Natural killer cell treated with Interleukin-12 subunit alpha and Interleukin-12 subunit beta and Interleukin-15 and Interleukin-18, amount 100 ng/mL, for 72 hours (primary cell): ENCODE measurements around the gene NEIL1. TPM values are rescaled to one million over a fixed set of nuclear protein-coding genes. Genes with fewer than 3 reads are reported as not detected.
A peak's percentile ranks its signal among the peaks of the same experiment; 100 is the strongest.
"Not testable (repeated sequence)": the region's sequence is repeated elsewhere in the genome, so short reads cannot be mapped to it uniquely, and the experiment has no call there.

Experiments used
- ATAC-seq, 2 donors: fragments of 150-1000 bp; cut with Tn5 transposase in 1 of 2; sonication (Bioruptor Pico), chemical (Tn5 transposase) in 1 of 2; 2 replicates each; pipeline ENCODE4 v1.10.0; 2021
- DNase-seq: peaks from one replicate; pipeline ENCODE4 v3.0.0; 2022; ENCODE audit warnings: low spot score
- H3K27ac Mint-ChIP-seq, 2 donors: 1 replicate in 1 of 2; 2 replicates in 1 of 2; pipeline ENCODE4 v1.8.0; 2022; ENCODE audit warnings: mixed read lengths in 2 of 2, mild to moderate bottlenecking in 1 of 2, moderate library complexity in 1 of 2
- H3K27me3 Mint-ChIP-seq, 2 donors: 1 replicate in 1 of 2; 2 replicates in 1 of 2; pipeline ENCODE4 v1.8.0; 2022; ENCODE audit warnings: mixed read lengths in 2 of 2
- H3K36me3 Mint-ChIP-seq: one replicate; pipeline ENCODE4 v1.8.0; 2022; ENCODE audit warnings: mixed read lengths
- H3K4me1 Mint-ChIP-seq, 2 donors: 1 replicate in 1 of 2; 2 replicates in 1 of 2; pipeline ENCODE4 v1.8.0; 2022; ENCODE audit warnings: low read depth in 2 of 2, mixed read lengths in 2 of 2, mild to moderate bottlenecking in 1 of 2
- H3K4me3 Mint-ChIP-seq: one replicate; pipeline ENCODE4 v1.8.0; 2022; ENCODE audit warnings: mixed read lengths
- H3K9me3 Mint-ChIP-seq: 2 replicates; pipeline ENCODE4 v1.8.0; 2022; ENCODE audit warnings: mixed read lengths
- total RNA-seq, 2 donors: library from RNA; stranded (reverse); gene quantifications; one replicate each; pipeline ENCODE4 v1.2.3, GENCODE V29; 2022

Gene NEIL1
- total RNA-seq, 2 donors from 2014 or later, result 12.4 to 22.3 TPM

- not testable (repeated sequence) for H3K27ac Mint-ChIP-seq, H3K27me3 Mint-ChIP-seq, DNase-seq, H3K36me3 Mint-ChIP-seq, H3K9me3 Mint-ChIP-seq, H3K4me3 Mint-ChIP-seq, ATAC-seq, H3K4me1 Mint-ChIP-seq
These were observed 27.5 kb upstream of the NEIL1 start for GRCh38 chr15:75319231-75319897.

GRCh38 chr15:75321711-75322110, 25.1 kb upstream of the NEIL1 start:
- ATAC-seq (no peak), DNase-seq (no peak)
- no peaks in the 10 kb centered on the region for H3K36me3 Mint-ChIP-seq
- no peaks in the 10 kb centered on the region for H3K4me1 Mint-ChIP-seq
- no peaks in the 10 kb centered on the region for H3K9me3 Mint-ChIP-seq
- H3K27ac Mint-ChIP-seq, result no peak overlapping the region
- no peak overlapping the region for H3K4me3 Mint-ChIP-seq
- H3K27me3 Mint-ChIP-seq, result peaks cover 0 to 6% of the 10 kb centered on the region in 2 donors

GRCh38 chr15:75325922-75326321, 20.9 kb upstream of the NEIL1 start:
- Mint-ChIP-seq H3K4me1 (no peaks in the 10 kb centered on the region), H3K4me3 (no peak overlapping the region), H3K9me3 (no peaks in the 10 kb centered on the region), H3K27me3 (peaks cover 0 to 6% of the 10 kb centered on the region in 2 donors), H3K27ac (no peak overlapping the region), H3K36me3 (no peaks in the 10 kb centered on the region)
- ATAC-seq (no peak), DNase-seq (no peak)

GRCh38 chr15:75327005-75327404, 19.8 kb upstream of the NEIL1 start:
- Mint-ChIP-seq H3K4me3 (no peak overlapping the region), H3K36me3 (no peaks in the 10 kb centered on the region), H3K27me3 (peaks cover 0 to 5% of the 10 kb centered on the region in 2 donors), H3K9me3 (no peaks in the 10 kb centered on the region), H3K27ac (no peak overlapping the region), H3K4me1 (peaks cover 2 to 3% of the 10 kb centered on the region in 2 donors)
- no peak for ATAC-seq
- DNase-seq, result no peak

GRCh38 chr15:75327491-75327890, 19.3 kb upstream of the NEIL1 start:
- no peak overlapping the region for H3K27ac Mint-ChIP-seq
- DNase-seq, result no peak
- no peak overlapping the region for H3K4me3 Mint-ChIP-seq
- H3K27me3 Mint-ChIP-seq, result peaks cover 0 to 5% of the 10 kb centered on the region in 2 donors
- H3K4me1 Mint-ChIP-seq, result peaks cover 3 to 5% of the 10 kb centered on the region in 2 donors
- no peaks in the 10 kb centered on the region for H3K9me3 Mint-ChIP-seq
- no peak for ATAC-seq
- H3K36me3 Mint-ChIP-seq, result no peaks in the 10 kb centered on the region

GRCh38 chr15:75328493-75329314, 18.1 kb upstream of the NEIL1 start:
- Mint-ChIP-seq H3K27me3 (peaks cover 0 to 2% of the 10 kb centered on the region in 2 donors), H3K27ac (no peak overlapping the region), H3K4me1 (peaks cover 3 to 5% of the 10 kb centered on the region in 2 donors)

GRCh38 chr15:75329571-75329970, 17.3 kb upstream of the NEIL1 start:
- ATAC-seq, result no peak
- Mint-ChIP-seq H3K27ac (no peak overlapping the region), H3K4me3 (no peak overlapping the region), H3K4me1 (peaks cover 3 to 6% of the 10 kb centered on the region in 2 donors), H3K36me3 (no peaks in the 10 kb centered on the region), H3K9me3 (no peaks in the 10 kb centered on the region), H3K27me3 (peaks cover 0 to 2% of the 10 kb centered on the region in 2 donors)
- no peak for DNase-seq

More at GRCh38 chr15:75328493-75329314, 18.1 kb upstream of the NEIL1 start:
- DNase-seq (no peak), ATAC-seq (no peak)
- no peaks in the 10 kb centered on the region for H3K36me3 Mint-ChIP-seq
- H3K9me3 Mint-ChIP-seq, result no peaks in the 10 kb centered on the region
- H3K4me3 Mint-ChIP-seq, result no peak overlapping the region

GRCh38 chr15:75332093-75332492, 14.7 kb upstream of the NEIL1 start:
- not testable (repeated sequence) for ATAC-seq, H3K36me3 Mint-ChIP-seq, H3K9me3 Mint-ChIP-seq, H3K27me3 Mint-ChIP-seq, DNase-seq, H3K4me3 Mint-ChIP-seq
- peaks cover 22 to 28% of the 10 kb centered on the region in 2 donors for H3K4me1 Mint-ChIP-seq
- H3K27ac Mint-ChIP-seq, result peak overlapping the region in 1 of 2 donors; percentile 19

GRCh38 chr15:75333654-75334419, 13.0 kb upstream of the NEIL1 start:
- not testable (repeated sequence) for H3K9me3 Mint-ChIP-seq, H3K36me3 Mint-ChIP-seq, H3K27ac Mint-ChIP-seq, DNase-seq, H3K27me3 Mint-ChIP-seq
- Mint-ChIP-seq H3K4me1 (peaks cover 22 to 28% of the 10 kb centered on the region in 2 donors), H3K4me3 (peak overlapping the region; percentile 20)
- peak; percentile 70 to 86 for ATAC-seq

GRCh38 chr15:75335313-75335704, 11.5 kb upstream of the NEIL1 start:
- H3K27ac Mint-ChIP-seq, result peak overlapping the region; percentile 87 to 94

GRCh38 chr15:75335705-75336355, 11.0 kb upstream of the NEIL1 start, which contains the start of gene COMMD4:
Gene COMMD4, plus strand, starts transcription at chr15:75336063. Its CDS starts 27 bp downstream, at chr15:75336090.
- no peaks in the 10 kb centered on the region for H3K36me3 Mint-ChIP-seq
- peak within 1 kb of the TSS; percentile 87 to 94 for H3K27ac Mint-ChIP-seq
- H3K27me3 Mint-ChIP-seq, result peaks cover 0 to 2% of the 10 kb centered on the region in 2 donors
- H3K4me1 Mint-ChIP-seq, result peaks cover 26 to 28% of the 10 kb centered on the region in 2 donors
- H3K9me3 Mint-ChIP-seq, result no peaks in the 10 kb centered on the region
- H3K4me3 Mint-ChIP-seq, result peak within 1 kb of the TSS; percentile 96
- ATAC-seq, result peak; percentile 78 to 81
- peak; percentile 91 for DNase-seq

More at GRCh38 chr15:75335313-75335704, 11.5 kb upstream of the NEIL1 start:
- Mint-ChIP-seq H3K9me3 (no peaks in the 10 kb centered on the region), H3K4me3 (peak overlapping the region; percentile 96), H3K4me1 (peaks cover 26 to 28% of the 10 kb centered on the region in 2 donors), H3K27me3 (peaks cover 0 to 2% of the 10 kb centered on the region in 2 donors), H3K36me3 (no peaks in the 10 kb centered on the region)
- ATAC-seq, result no peak
- no peak for DNase-seq

GRCh38 chr15:75338661-75339240, 8.1 kb upstream of the NEIL1 start:
- no peaks in the 10 kb centered on the region for H3K27me3 Mint-ChIP-seq
- no peak overlapping the region for H3K4me3 Mint-ChIP-seq
- H3K36me3 Mint-ChIP-seq, result peaks cover 4% of the 10 kb centered on the region
- DNase-seq (no peak), ATAC-seq (no peak)
- no peaks in the 10 kb centered on the region for H3K9me3 Mint-ChIP-seq
- peaks cover 23 to 24% of the 10 kb centered on the region in 2 donors for H3K4me1 Mint-ChIP-seq
- no peak overlapping the region for H3K27ac Mint-ChIP-seq
